CD4-positive, alpha-beta T cell treated with Interferon gamma for 1 hour (primary cell): Measurements from ENCODE around the gene NUP98.
"Not testable (repeated sequence)": the region's sequence is repeated elsewhere in the genome, so short reads cannot be mapped to it uniquely, and the experiment has no call there.

Experiments
- DNase-seq: peaks from one replicate; pipeline ENCODE4 v3.0.0-alpha.2; 2020

NUP98 gene

GRCh38 chr11:3796346-3796745, 1.0 kb downstream of the NUP98 start:
- DNase-seq, result no peak

- no peak for DNase-seq
These were observed 1.4 kb downstream of the NUP98 start for GRCh38 chr11:3796002-3796311.

GRCh38 chr11:3795131-3796001, 2.0 kb downstream of the NUP98 start:
- DNase-seq, result no peak

DNA sequence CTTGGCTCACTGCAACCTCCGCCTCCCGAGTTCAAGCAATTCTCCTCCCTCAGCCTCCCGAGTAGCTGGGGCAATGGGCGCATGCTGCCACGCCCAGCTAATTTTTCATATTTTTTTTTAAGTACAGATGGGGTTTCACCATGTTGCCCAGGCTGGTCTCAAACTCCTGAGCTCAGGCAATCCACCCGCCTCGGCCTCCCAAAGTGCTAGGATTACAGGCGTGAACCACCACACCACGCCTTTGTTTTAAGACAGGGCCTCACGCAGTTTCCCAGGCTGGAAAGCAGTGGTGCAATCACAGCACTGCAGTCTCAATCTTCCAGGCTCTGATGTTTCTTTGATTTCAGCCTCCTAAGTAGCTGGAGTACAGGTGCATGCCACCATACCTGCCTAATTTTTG, 3.0 kb downstream of the NUP98 start:
- not testable (repeated sequence) for DNase-seq

DNA sequence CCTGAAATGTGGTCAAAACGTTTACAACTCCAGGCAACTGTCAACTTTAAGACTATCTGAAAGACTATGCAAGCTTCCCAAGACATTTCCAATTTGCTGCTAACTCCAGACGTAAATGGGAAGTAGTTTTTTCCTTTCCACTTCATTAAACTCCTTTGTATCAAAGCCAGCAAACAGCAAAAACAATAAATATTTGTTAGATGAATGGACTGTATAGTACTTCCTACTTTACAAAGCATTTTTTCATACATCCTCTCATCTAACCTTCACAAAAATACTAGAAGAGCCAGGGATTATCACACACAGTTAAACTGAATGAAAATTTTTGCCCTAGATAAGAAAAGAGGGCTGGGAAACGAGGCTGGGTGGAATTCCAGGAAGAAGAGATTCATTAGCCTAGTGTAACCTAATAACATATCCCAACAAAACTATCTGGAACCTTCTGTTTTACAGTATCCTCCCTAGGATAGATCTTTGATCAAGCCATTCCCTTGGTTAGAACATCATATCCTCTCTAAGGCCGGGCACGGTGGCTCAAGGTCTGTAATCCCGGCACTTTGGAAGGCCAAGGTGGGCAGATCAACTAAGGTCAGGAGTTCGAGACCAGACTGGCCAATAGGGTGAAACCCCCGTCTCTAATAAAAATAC, 10.4 kb downstream of the NUP98 start:
- DNase-seq, result no peak

- no peak for DNase-seq
These were observed 13.7 kb downstream of the NUP98 start for GRCh38 chr11:3783611-3784010.

DNA sequence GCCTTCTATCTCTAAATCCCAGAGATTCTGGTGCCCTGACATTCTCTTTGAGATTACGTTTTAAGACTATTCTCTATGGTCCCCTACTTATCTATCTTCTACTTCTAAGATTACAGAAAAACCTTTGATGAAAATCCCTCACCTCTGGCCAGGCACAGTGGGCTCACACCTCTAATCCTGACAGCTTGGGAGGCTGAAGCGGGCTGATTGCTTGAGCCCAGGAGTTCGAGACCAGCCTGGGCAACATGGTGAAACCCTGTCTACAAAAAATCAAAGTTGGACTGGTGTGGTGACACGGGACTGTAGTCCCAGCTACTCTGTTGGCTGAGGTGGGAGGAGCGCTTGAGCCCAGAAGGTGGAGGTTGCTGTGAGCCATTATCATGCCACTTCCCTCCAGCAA, 14.4 kb downstream of the NUP98 start:
- DNase-seq, result no peak

GRCh38 chr11:3781423-3781822, 15.9 kb downstream of the NUP98 start:
- no peak for DNase-seq

DNA sequence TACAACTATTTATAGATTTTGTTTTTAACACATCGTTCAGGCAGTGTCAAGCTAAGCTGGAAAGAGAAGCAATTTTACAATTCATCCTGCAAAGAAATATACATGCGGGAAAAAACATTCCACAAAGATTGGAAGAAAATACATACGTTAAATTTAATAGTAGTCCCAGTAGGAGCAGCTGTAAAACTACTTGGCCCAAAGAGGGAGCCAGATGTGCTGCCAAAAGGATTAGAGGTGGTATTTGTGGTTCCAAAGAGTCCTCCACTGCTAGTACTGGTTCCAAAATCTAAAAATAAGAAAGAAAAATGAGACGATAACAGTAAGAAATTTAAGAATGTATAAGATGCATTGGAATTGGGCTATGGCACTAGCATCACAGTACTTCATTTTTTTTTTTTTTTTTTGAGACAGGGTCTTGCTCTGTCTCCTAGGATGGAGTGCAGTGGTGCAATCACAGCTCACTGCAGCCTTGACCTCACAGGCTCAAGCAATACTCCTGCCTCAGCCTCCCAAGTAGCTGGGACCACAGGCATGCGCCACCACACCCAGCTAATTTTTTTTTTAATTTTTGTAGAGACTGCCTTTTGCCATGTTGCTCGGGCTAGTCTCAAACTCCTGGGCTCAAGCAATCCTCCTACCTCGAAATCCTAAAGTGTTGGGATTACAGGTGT, 21.5 kb downstream of the NUP98 start:
- no peak for DNase-seq

GRCh38 chr11:3773180-3773579, 24.2 kb downstream of the NUP98 start:
- no peak for DNase-seq

DNA sequence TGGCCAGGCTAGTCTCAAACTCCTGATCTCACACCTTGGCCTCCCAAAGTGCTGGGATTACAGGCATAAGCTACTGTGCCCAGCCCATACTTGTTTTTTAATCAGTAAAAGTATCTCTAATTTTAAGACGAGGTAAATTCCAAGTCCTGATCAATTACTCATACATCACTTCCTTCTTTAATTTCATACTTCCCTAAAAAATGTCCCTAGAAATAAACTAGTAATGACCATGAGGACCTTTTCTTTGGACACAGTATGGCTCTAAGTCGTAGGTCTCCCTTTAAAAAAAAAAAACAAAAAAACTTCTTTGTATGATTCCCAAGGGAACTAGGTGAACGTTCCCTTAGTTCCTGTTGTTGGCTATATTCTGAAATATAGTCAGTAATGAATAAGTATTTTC, 29.8 kb downstream of the NUP98 start:
- no peak for DNase-seq

GRCh38 chr11:3766836-3767235, 30.5 kb downstream of the NUP98 start:
- not testable (repeated sequence) for DNase-seq

GRCh38 chr11:3764266-3764665, 33.1 kb downstream of the NUP98 start:
- DNase-seq, result no peak

GRCh38 chr11:3755151-3755550, 42.2 kb downstream of the NUP98 start:
- DNase-seq, result no peak

GRCh38 chr11:3753110-3753509, 44.2 kb downstream of the NUP98 start:
- DNase-seq, result no peak

DNA sequence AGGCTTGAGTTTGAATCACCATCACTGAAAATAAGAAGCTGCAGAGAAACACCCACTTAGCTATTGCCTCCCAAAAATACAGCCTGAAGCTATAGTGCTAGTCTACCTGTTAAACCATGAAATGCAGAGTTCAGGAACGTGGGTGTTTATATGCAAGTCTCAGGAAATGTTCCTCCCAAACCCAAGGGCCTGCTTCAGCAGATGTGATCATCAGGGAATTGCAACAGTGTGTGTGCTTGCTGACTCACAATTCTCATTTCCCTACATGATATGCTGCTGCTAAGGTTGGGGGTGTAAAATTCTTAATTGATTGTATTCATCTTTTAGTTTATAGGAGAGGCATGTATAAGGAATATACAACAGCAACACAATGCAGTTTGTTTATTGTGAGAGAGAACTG, 49.6 kb downstream of the NUP98 start:
- DNase-seq, result no peak

GRCh38 chr11:3745161-3745560, 52.2 kb downstream of the NUP98 start:
- DNase-seq, result no peak

GRCh38 chr11:3738723-3739122, 58.6 kb downstream of the NUP98 start:
- no peak for DNase-seq

DNA sequence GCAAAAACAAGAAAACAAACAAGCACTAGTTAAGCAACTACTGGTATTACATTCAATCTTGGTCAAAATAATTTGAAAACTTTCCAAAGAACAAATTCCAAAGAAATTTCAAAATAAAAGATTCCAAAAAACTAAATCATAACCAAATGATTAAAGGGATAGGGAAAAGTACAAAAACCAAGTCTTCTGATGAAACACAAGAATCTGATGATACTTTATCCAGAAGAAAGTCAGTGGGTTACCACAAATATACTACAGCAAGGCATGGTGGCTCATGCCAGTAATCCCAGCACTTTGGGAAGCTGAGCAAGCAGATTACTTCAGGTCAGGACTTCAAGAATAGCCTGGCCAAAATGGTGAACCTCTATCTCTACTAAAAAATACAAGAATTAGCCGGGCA, 59.1 kb downstream of the NUP98 start:
- no peak for DNase-seq

DNA sequence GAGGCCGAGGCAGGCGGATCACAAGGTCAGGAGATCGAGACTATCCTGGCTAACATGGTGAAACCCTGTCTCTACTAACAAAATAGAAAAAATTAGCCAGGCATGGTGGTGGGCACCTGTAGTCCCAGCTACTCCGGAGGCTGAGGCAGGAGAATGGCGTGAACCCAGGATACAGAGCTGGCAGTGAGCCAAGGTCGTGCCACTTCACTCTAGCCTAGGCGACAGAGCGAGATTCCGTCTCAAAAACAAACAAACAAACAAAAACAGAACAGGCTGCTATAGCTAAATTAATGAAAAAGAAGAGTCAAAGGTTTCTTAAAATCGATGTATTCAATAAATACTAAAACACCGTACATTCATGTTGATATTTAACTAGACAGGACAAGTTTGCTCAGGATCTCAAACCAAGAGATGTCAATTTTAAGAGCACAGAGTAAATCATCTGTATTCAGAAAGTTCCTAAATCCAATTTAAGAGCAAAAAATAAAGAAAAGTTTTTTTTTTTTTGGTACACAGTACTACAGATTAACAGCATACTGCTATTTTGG, 59.9 kb downstream of the NUP98 start:
- DNase-seq, result no peak

- DNase-seq, result no peak
These were observed 60.5 kb downstream of the NUP98 start for GRCh38 chr11:3736816-3737215.

- no peak for DNase-seq
These were observed 61.5 kb downstream of the NUP98 start for GRCh38 chr11:3735827-3736226.

DNA sequence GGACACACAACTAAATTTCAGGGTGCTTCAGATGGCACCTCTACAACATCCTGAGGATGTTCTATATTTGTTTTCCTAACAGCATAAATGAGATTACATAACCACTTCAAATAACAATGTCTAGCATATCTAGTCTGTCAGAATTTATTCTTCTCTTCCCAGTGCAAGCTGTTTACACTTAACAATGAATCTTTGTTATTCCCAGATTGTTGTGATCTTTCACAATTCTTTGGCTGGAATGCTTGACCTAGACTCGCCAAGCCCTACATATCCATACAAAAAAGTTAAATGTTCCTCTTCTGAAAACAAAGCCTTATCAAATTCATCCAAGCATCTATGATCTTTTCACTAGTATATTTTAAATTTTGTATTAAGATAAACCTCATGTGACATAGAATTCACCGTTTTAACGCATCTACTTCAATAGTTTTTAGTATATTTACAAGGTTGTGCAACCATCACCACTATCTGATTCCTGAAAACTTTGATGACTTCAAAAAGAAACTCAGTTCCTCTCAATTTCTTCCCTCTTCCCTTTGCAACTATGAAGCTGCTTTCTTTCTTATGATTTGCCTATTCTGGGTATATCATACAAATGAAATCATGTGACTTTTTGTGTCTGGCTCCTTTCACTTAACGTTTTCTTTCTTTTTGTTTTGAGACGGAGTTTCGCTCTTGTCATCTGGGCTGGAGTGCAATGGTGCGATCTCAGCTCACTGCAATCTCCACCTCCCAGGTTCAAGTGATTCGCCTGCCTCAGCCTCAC, 64.5 kb downstream of the NUP98 start:
- DNase-seq, result no peak
